PFSK-1 (cell line): Measurements from ENCODE around the gene MRPL49.

Source experiments
- FOXP2 ChIP-seq: optimal IDR thresholded peaks from 2 replicates; pipeline ENCODE3; 2011; ENCODE audit warnings: borderline replicate concordance, control low read depth, inconsistent platforms; ENCODE audit not compliant: insufficient read depth; ENCODE audit errors: extremely low read length, extremely low read depth
- POLR2AphosphoS5 ChIP-seq: IDR thresholded peaks from 2 replicates; pipeline ENCODE4 v1.6.1; 2012; ENCODE audit warnings: low read depth, mild to moderate bottlenecking, control low read depth, low read length, moderate library complexity
- REST ChIP-seq, 2 experiments: IDR thresholded peaks; 2 replicates each; pipeline versions ENCODE4 v1.6.1 to v1.8.0; 2011 to 2012; ENCODE audit warnings: low read depth in 2 of 2, low read length in 2 of 2, control low read depth in 1 of 2, inconsistent platforms in 1 of 2, mild to moderate bottlenecking in 1 of 2, moderate library complexity in 1 of 2; ENCODE audit not compliant: insufficient read depth in 1 of 2
- SIN3A ChIP-seq: IDR thresholded peaks from 2 replicates; pipeline ENCODE4 v1.6.1; 2012; ENCODE audit warnings: mild to moderate bottlenecking, low read length, moderate library complexity, borderline replicate concordance; ENCODE audit not compliant: insufficient read depth
- TAF1 ChIP-seq: IDR thresholded peaks from 2 replicates; pipeline ENCODE4 v1.6.1; 2012; ENCODE audit warnings: low read length, control low read depth, borderline replicate concordance; ENCODE audit not compliant: insufficient read depth

Gene MRPL49

GRCh38 chr11:65096926-65097325, 25.2 kb upstream of the MRPL49 start:
- TF ChIP-seq POLR2AphosphoS5 (no peak), SIN3A (no peak), FOXP2 (no peak)

- TF ChIP-seq REST (IDR thresholded peaks at IDR 0.05; ENCODE audit: insufficient read depth in 1 of 2, low read depth in 2 of 2, low read length in 2 of 2): no peak
- TF ChIP-seq TAF1: no peak
- no peak for TF ChIP-seq SIN3A
- no peak for TF ChIP-seq POLR2AphosphoS5
- TF ChIP-seq FOXP2: no peak
Observed at GRCh38 chr11:65100674-65101350, 21.3 kb upstream of the MRPL49 start.

- TF ChIP-seq SIN3A (0 out of 2 replicates have a peak, but pooled peaks have one; percentile 21), TAF1 (no peak)
Observed at GRCh38 chr11:65102142-65103095, 19.7 kb upstream of the MRPL49 start.

GRCh38 chr11:65103476-65103875, 18.6 kb upstream of the MRPL49 start:
- TF ChIP-seq REST (IDR thresholded peaks at IDR 0.05; ENCODE audit: insufficient read depth in 1 of 2, low read depth in 2 of 2, low read length in 2 of 2): no peak
- TF ChIP-seq FOXP2: no peak
- TF ChIP-seq TAF1: no peak
- no peak for TF ChIP-seq POLR2AphosphoS5
- TF ChIP-seq SIN3A: no peak

GRCh38 chr11:65104628-65105027, 17.5 kb upstream of the MRPL49 start:
- TF ChIP-seq TAF1 (no peak), FOXP2 (no peak), SIN3A (no peak), REST (IDR thresholded peaks at IDR 0.05; ENCODE audit: insufficient read depth in 1 of 2, low read depth in 2 of 2, low read length in 2 of 2) (no peak), POLR2AphosphoS5 (no peak)
